ENCODE data around the gene KCTD10. TPM values are rescaled to one million over a fixed set of nuclear protein-coding genes. Genes with fewer than 3 reads are reported as not detected.

Gene KCTD10
- total and polyA plus RNA-seq, 7 donors: 53.5 to 123 (median 82.8) TPM

GRCh38 chr12:109497675-109498074 is 20.6 kb upstream of the KCTD10 start:
- TF ChIP-seq, protein P1, sequence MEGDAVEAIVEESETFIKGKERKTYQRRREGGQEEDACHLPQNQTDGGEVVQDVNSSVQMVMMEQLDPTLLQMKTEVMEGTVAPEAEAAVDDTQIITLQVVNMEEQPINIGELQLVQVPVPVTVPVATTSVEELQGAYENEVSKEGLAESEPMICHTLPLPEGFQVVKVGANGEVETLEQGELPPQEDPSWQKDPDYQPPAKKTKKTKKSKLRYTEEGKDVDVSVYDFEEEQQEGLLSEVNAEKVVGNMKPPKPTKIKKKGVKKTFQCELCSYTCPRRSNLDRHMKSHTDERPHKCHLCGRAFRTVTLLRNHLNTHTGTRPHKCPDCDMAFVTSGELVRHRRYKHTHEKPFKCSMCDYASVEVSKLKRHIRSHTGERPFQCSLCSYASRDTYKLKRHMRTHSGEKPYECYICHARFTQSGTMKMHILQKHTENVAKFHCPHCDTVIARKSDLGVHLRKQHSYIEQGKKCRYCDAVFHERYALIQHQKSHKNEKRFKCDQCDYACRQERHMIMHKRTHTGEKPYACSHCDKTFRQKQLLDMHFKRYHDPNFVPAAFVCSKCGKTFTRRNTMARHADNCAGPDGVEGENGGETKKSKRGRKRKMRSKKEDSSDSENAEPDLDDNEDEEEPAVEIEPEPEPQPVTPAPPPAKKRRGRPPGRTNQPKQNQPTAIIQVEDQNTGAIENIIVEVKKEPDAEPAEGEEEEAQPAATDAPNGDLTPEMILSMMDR (IDR thresholded peaks at IDR 0.05): no peak
- TF ChIP-seq EP300 (IDR thresholded peaks at IDR 0.05) (no peak), POLR2A (IDR thresholded peaks at IDR 0.05) (no peak), POLR2AphosphoS5 (IDR thresholded peaks at IDR 0.05) (no peak)
- intact Hi-C loops (cut with DNase I): no loop called here
- Histone ChIP-seq H3K36me3 (peaks cover 21 to 100% (median 68%) of the 10 kb centered on the region in 4 donors), H3K4me3 (no peak overlapping the region), H3K27me3 (no peaks in the 10 kb centered on the region), H3K27ac (no peak overlapping the region), H3K9me3 (no peaks in the 10 kb centered on the region), H3K4me1 (no peaks in the 10 kb centered on the region)
- DNase-seq: no peak
- WGBS, 2 donors: 92% methylated on average over 7 of the region's 7 CpGs

GRCh38 chr12:109496306-109496705 is 19.2 kb upstream of the KCTD10 start:
- Histone ChIP-seq H3K27ac (no peak overlapping the region), H3K36me3 (peaks cover 29 to 100% (median 61%) of the 10 kb centered on the region in 4 donors), H3K4me3 (no peak overlapping the region), H3K9me3 (no peaks in the 10 kb centered on the region), H3K4me1 (no peaks in the 10 kb centered on the region), H3K27me3 (no peaks in the 10 kb centered on the region)
- no peak for DNase-seq
- no peak for TF ChIP-seq POLR2A (IDR thresholded peaks at IDR 0.05)
- TF ChIP-seq, protein P1 (IDR thresholded peaks at IDR 0.05): no peak
- no peak for TF ChIP-seq POLR2AphosphoS5 (IDR thresholded peaks at IDR 0.05)
- no peak for TF ChIP-seq EP300 (IDR thresholded peaks at IDR 0.05)
- intact Hi-C loops (cut with DNase I): no loop called here

- H3K9me3 ChIP-seq: no peaks in the 10 kb centered on the region
- H3K36me3 ChIP-seq: peaks cover 24 to 100% (median 59%) of the 10 kb centered on the region in 4 donors
- H3K4me3 ChIP-seq: no peak overlapping the region
- intact Hi-C loops (cut with DNase I): no loop called here
- no peaks in the 10 kb centered on the region for H3K27me3 ChIP-seq
- H3K27ac ChIP-seq: no peak overlapping the region
- DNase-seq: no peak
- H3K4me1 ChIP-seq: no peaks in the 10 kb centered on the region
- TF ChIP-seq POLR2A (IDR thresholded peaks at IDR 0.05) (no peak), EP300 (IDR thresholded peaks at IDR 0.05) (no peak), POLR2AphosphoS5 (IDR thresholded peaks at IDR 0.05) (no peak)
- TF ChIP-seq, protein P1 (IDR thresholded peaks at IDR 0.05): no peak
Observed at GRCh38 chr12:109495012-109495411, 17.9 kb upstream of the KCTD10 start.

DNA sequence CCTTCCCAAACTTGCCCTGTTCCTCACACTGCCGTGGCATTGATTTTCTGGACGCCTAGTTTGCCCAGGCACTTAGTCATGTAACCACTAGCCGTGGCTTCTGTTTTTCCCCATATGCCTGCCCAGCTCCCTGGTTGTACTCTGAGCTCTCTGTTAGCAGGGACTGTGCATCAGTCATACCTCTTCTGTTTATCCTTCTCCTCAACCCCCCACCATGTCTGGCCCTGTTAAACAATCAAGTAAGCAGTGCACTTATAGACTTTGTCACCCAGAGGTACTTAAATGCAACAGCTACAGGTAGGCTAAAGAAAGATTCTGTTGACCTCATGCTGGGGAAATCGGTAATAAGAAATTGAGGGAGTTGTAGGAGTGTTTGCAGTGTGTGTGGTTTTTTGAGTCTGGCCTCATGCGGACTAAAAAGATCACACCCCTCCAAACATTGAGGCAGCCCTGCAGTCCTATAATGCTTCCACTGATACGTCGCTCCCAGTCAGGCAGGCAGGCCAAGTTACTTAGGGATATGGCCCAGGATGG is 17.3 kb upstream of the KCTD10 start:
- WGBS, 2 donors: 96 to 97% methylated on average over 7 of the region's 7 CpGs
- H3K27me3 ChIP-seq: no peaks in the 10 kb centered on the region
- no peak overlapping the region for H3K27ac ChIP-seq
- H3K4me1 ChIP-seq: no peaks in the 10 kb centered on the region
- TF ChIP-seq POLR2A (IDR thresholded peaks at IDR 0.05) (no peak), POLR2AphosphoS5 (IDR thresholded peaks at IDR 0.05) (no peak), EP300 (IDR thresholded peaks at IDR 0.05) (no peak)
- TF ChIP-seq, protein P1 (IDR thresholded peaks at IDR 0.05): no peak
- intact Hi-C loops (cut with DNase I): no loop called here
- no peaks in the 10 kb centered on the region for H3K9me3 ChIP-seq
- H3K36me3 ChIP-seq: peaks cover 22 to 100% (median 62%) of the 10 kb centered on the region in 4 donors
- H3K4me3 ChIP-seq: no peak overlapping the region
- no peak for DNase-seq

DNA sequence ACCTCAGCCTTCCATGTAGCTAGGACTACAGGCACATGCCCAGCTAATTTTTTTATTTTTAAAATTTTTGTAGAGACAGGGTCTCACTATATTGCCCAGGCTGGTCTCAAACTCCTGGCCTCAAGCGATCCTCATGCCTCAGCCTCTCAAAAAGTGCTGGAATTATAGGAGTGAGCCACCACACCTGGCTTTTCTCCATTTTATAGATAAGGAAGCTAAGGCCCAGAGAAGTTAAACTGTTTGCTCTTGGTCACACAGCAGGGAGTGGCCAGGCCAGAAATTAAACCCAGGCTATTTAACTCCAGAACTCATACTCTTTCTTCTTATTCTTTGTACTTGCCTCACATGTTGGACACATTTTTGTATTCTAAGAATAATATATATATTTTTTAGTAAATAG is 16.8 kb upstream of the KCTD10 start:
- intact Hi-C loops (cut with DNase I): no loop called here

More for the DNA sequence above, 16.8 kb upstream of the KCTD10 start:
- Histone ChIP-seq H3K27me3 (no peaks in the 10 kb centered on the region), H3K4me1 (no peaks in the 10 kb centered on the region), H3K27ac (no peak overlapping the region), H3K9me3 (no peaks in the 10 kb centered on the region), H3K36me3 (peaks cover 23 to 100% (median 62%) of the 10 kb centered on the region in 4 donors), H3K4me3 (no peak overlapping the region)
- 98% methylated on average over 1 of the region's 1 CpG for WGBS, 2 donors
- TF ChIP-seq EP300 (IDR thresholded peaks at IDR 0.05) (no peak), POLR2AphosphoS5 (IDR thresholded peaks at IDR 0.05) (no peak), POLR2A (IDR thresholded peaks at IDR 0.05) (no peak)
- TF ChIP-seq, protein P1 (IDR thresholded peaks at IDR 0.05): no peak
- DNase-seq: no peak
